ENCODE data around the gene CRYBG3.

- TF ChIP-seq CTCF (optimal IDR thresholded peaks at IDR 0.05 in 1 of 3, IDR thresholded peaks at IDR 0.05 in 1 of 3, conservative IDR thresholded peaks at IDR 0.05 in 1 of 3; ENCODE audit: extremely low read depth in 1 of 3, insufficient read depth in 2 of 3, low read length in 3 of 3) (no peak), EZH2 (IDR thresholded peaks at IDR 0.05; ENCODE audit: low read length) (no peak)
Measured at GRCh38 chr3:97862582-97862981, 40.8 kb downstream of the CRYBG3 start.
